K562 (cell line): ENCODE data around the gene ARL14EP. TPM values are rescaled to one million over a fixed set of nuclear protein-coding genes. Genes with fewer than 3 reads are reported as not detected.

ENCODE experiments used
- ATAC-seq: fragments of 200-7000 bp; cut with Tn5 transposase; 3 replicates; pipeline ENCODE4 v1.9.1; 2020; ENCODE audit warnings: moderate library complexity
- BruUV-seq: library from RNA; stranded (reverse); fragments of 400-500 nt; replicated peaks from 2 replicates; lab custom pipeline; 2021; lab: Mats Ljungman, UMichigan
- CTCF ChIA-PET: fragments of 300-600 bp; formaldehyde crosslinking; extraction: SDS; loops from one replicate; lab custom pipeline; 2021; ENCODE audit warnings: low intra/inter-chr PET ratio; lab: Yijun Ruan, JAX
- POLR2A ChIA-PET: fragments of 300-600, 350-650 bp; sonication (Branson Sonifier 250); formaldehyde crosslinking; extraction: SDS; loops from one replicate; lab custom pipeline; 2021; ENCODE audit warnings: antibody characterized with exemption, inconsistent platforms; lab: Yijun Ruan, JAX
- DNase-seq, 4 experiments: peaks; one replicate each; pipeline versions ENCODE4 v3.0.0 to v3.0.0-alpha.2; 2011 to 2018; ENCODE audit warnings: low spot score in 3 of 4, mixed read lengths in 3 of 4; ENCODE audit errors: extremely low read depth in 1 of 4
- FAIRE-seq: peaks from 2 replicates; lab custom pipeline; 2011; peaks lifted over from hg19 to GRCh38; lab: Jason Lieb, UNC
- H2AFZ ChIP-seq: 2 replicates; pipeline ENCODE4 v1.6.0; 2011; ENCODE audit warnings: low read depth, low read length, control low read depth, inconsistent platforms
- H3K27ac ChIP-seq: fragments of 200-600 bp; 3 replicates; pipeline ENCODE4 v1.8.0; 2011; ENCODE audit warnings: low read depth, mild to moderate bottlenecking, control low read depth, inconsistent platforms, low read length, moderate library complexity, mixed read lengths; ENCODE audit errors: extremely low read depth
- H3K27me3 ChIP-seq, 2 experiments: fragments of 300-600 bp in 1 of 2; 2 replicates in 1 of 2; 3 replicates in 1 of 2; pipeline versions ENCODE4 v1.6.0 to v1.8.0; 2011; ENCODE audit warnings: inconsistent platforms in 2 of 2, low read length in 2 of 2, mild to moderate bottlenecking in 1 of 2, mixed read lengths in 1 of 2, moderate library complexity in 1 of 2; ENCODE audit not compliant: control insufficient read depth in 2 of 2, insufficient read depth in 2 of 2
- H3K36me3 ChIP-seq: fragments of 300-600 bp; 3 replicates; pipeline ENCODE4 v1.8.0; 2011; ENCODE audit warnings: mild to moderate bottlenecking, low read length, inconsistent platforms; ENCODE audit not compliant: control insufficient read depth, insufficient read depth
- H3K4me1 ChIP-seq, 2 experiments: fragments of 200-600 bp in 1 of 2; replicated peaks in 1 of 2; 2 replicates in 1 of 2; 3 replicates in 1 of 2; pipeline versions ENCODE4 v1.5.1 to v1.8.0; 2011; ENCODE audit warnings: inconsistent platforms in 2 of 2, low read length in 2 of 2, mild to moderate bottlenecking in 1 of 2, mixed read lengths in 1 of 2, moderate library complexity in 1 of 2; ENCODE audit not compliant: control insufficient read depth in 2 of 2, insufficient read depth in 2 of 2
- H3K4me2 ChIP-seq: 2 replicates; pipeline ENCODE4 v1.6.1; 2011; ENCODE audit warnings: low read length, control low read depth, inconsistent platforms, mixed read lengths; ENCODE audit not compliant: insufficient read depth
- H3K4me3 ChIP-seq: fragments of 200-600 bp; sonication (generic), shearing (Covaris generic); 2 replicates; pipeline ENCODE4 v1.5.1; 2016; ENCODE audit warnings: control low read depth, inconsistent platforms
- H3K79me2 ChIP-seq: fragments of 200-600 bp; 3 replicates; pipeline ENCODE4 v1.8.0; 2011; ENCODE audit warnings: low read length, inconsistent platforms; ENCODE audit not compliant: control insufficient read depth, insufficient read depth
- H3K9ac ChIP-seq, 2 experiments: 2 replicates each; pipeline versions ENCODE4 v1.6.0 to v1.6.1; 2011; ENCODE audit warnings: low read depth in 2 of 2, low read length in 2 of 2, control low read depth in 1 of 2, inconsistent platforms in 1 of 2, mild to moderate bottlenecking in 1 of 2, mixed read lengths in 1 of 2; ENCODE audit not compliant: insufficient read depth in 1 of 2
- H3K9me1 ChIP-seq: one replicate; pipeline ENCODE4 v1.6.0; 2011; ENCODE audit warnings: inconsistent platforms, mild to moderate bottlenecking, low read length, moderate library complexity; ENCODE audit not compliant: control insufficient read depth, insufficient read depth
- H3K9me3 ChIP-seq: replicated peaks from 2 replicates; pipeline ENCODE4 v1.5.1; 2011; ENCODE audit warnings: low read depth, low read length, inconsistent platforms; ENCODE audit not compliant: control insufficient read depth, insufficient read depth
- H4K20me1 ChIP-seq: replicated peaks from 2 replicates; pipeline ENCODE4 v1.6.1; 2011; ENCODE audit warnings: low read length, inconsistent platforms, mixed read lengths; ENCODE audit not compliant: control insufficient read depth, insufficient read depth
- CBX1 ChIP-seq: sonication (generic); IDR thresholded peaks from 2 replicates; pipeline ENCODE4 v1.6.1; 2016; ENCODE audit warnings: antibody characterized with exemption, low read depth, mild to moderate bottlenecking
- KLF13 ChIP-seq: fragments of 450-650 bp; IDR thresholded peaks from 2 replicates; pipeline ENCODE4 v1.6.1; 2016; ENCODE audit warnings: missing genetic modification characterization, low read depth, mild to moderate bottlenecking, missing compliant biosample characterization, moderate library complexity, borderline replicate concordance
- MEF2A ChIP-seq: IDR thresholded peaks from 2 replicates; pipeline ENCODE4 v1.6.1; 2011; ENCODE audit warnings: low read depth, mild to moderate bottlenecking, low read length, moderate library complexity; ENCODE audit not compliant: control insufficient read depth
- RBFOX2 ChIP-seq: fragments of 200-400 bp; formaldehyde crosslinking; IDR thresholded peaks from 2 replicates; pipeline ENCODE4 v1.6.1; 2017; ENCODE audit warnings: low read depth, mild to moderate bottlenecking, low read length, moderate library complexity
- RHOXF2B ChIP-seq: fragments of 250-450 bp; sonication (Bioruptor Pico); conservative IDR thresholded peaks from 2 replicates; pipeline ENCODE4 v1.5.1; 2021
- TAF1 ChIP-seq: IDR thresholded peaks from 2 replicates; pipeline ENCODE4 v1.6.1; 2011; ENCODE audit warnings: mild to moderate bottlenecking, low read length, moderate library complexity; ENCODE audit not compliant: insufficient read depth, control insufficient read depth, severe bottlenecking; ENCODE audit errors: extremely low read depth
- TBL1XR1 ChIP-seq, 2 experiments: IDR thresholded peaks; 2 replicates each; pipeline ENCODE4 v1.6.1; 2012; ENCODE audit warnings: improper control_type of control experiment in 2 of 2, low read length in 2 of 2, mild to moderate bottlenecking in 1 of 2
- ZNF589 ChIP-seq: fragments of 200-800 bp; sonication (Bioruptor generic); IDR thresholded peaks from 2 replicates; pipeline ENCODE4 v1.6.1; 2016; ENCODE audit warnings: low read depth, missing genetic modification characterization, missing compliant biosample characterization
- WGBS: fragments of 100-300 bp; shearing (Covaris generic); methylation state at CpG from one replicate; pipeline ENCODE4 v1.1.6; 2016; ENCODE audit warnings: low coverage, mixed read lengths; ENCODE audit not compliant: insufficient coverage; ENCODE audit errors: missing lambda C conversion rate; 5-methylcytosine and 5-hydroxymethylcytosine counted together
- in situ Hi-C: fragments of 300-500 bp; cut with MboI; formaldehyde crosslinking; loops from 4 replicates; pipeline ENCODE4 v1.15.0; 2018; ENCODE audit warnings: inconsistent platforms, mixed read lengths
- intact Hi-C: fragments of 100-400 bp; cut with micrococcal nuclease; formaldehyde crosslinking; loops from 2 replicates; pipeline ENCODE4 v1.14.2; 2022
- polyA plus RNA-seq, 8 experiments: library from polyadenylated mRNA; depleted of rRNA in 4 of 8; stranded (reverse) in 5 of 8; unstranded in 3 of 8; fragments of >200 nt; fragmentation: Nextera tagmentation in 2 of 8; fragmentation: Illumina TruSeq in 1 of 8; extraction: Ambion mirVana in 2 of 8; extraction: Trizol in 1 of 8; gene quantifications; 2 replicates each; pipeline versions ENCODE4 v1.2.1 to v1.2.3, GENCODE V29; 2011 to 2014; ENCODE audit warnings: inconsistent platforms in 1 of 8, missing spikeins in 1 of 8
- total RNA-seq, 7 experiments: library from RNA; depleted of rRNA in 6 of 7; stranded (reverse); fragments of >200 nt in 6 of 7; fragmentation: Illumina TruSeq in 2 of 7; extraction: Trizol in 2 of 7; gene quantifications; 2 replicates each; pipeline versions ENCODE4 v1.2.1 to v1.2.3, GENCODE V29; 2011 to 2021; ENCODE audit warnings: low replicate concordance in 1 of 7
- TF ChIP-seq, protein P1 (sequence below), 2 experiments: fragments of 450-650 bp; conservative IDR thresholded peaks; 2 replicates each; pipeline ENCODE4 v1.6.1; 2017; ENCODE audit warnings: mild to moderate bottlenecking in 2 of 2, moderate library complexity in 2 of 2
- TF ChIP-seq, protein P2 (sequence below): fragments of 250-450 bp; sonication (Bioruptor Pico); IDR thresholded peaks from 2 replicates; pipeline ENCODE4 v1.4.0; 2020
- TF ChIP-seq, protein P3 (sequence below): fragments of 200-800 bp; sonication (Bioruptor generic); IDR thresholded peaks from 2 replicates; pipeline ENCODE4 v1.6.1; 2017; ENCODE audit warnings: missing genetic modification characterization, missing compliant biosample characterization

The ARL14EP gene
- total and polyA plus RNA-seq, 9 of the 15 experiments (the other 6 are each of a cell fraction or from before 2014, with no cell fraction given): 11.4 to 42.7 (median 25.9) TPM

DNA sequence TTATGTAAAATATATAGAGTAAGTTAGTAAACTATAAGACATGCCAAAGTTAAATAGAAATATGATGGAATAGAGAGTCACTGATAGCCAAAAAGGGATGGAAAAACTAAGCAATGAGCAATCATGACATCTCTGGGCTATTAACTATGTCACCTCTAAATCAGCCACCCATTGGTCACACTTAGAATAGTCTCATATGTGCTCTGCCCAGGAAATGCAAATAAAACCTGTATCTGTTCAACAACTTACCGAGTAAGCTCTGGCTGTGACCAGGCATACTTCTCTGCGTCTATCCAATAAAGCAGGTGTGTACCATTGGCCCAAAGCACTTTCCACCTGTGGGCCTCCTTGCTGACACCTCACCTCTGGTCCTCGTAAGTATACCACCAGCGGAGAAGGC lies 1.6 kb upstream of the ARL14EP start (continued):
- TF ChIP-seq, protein P1, sequence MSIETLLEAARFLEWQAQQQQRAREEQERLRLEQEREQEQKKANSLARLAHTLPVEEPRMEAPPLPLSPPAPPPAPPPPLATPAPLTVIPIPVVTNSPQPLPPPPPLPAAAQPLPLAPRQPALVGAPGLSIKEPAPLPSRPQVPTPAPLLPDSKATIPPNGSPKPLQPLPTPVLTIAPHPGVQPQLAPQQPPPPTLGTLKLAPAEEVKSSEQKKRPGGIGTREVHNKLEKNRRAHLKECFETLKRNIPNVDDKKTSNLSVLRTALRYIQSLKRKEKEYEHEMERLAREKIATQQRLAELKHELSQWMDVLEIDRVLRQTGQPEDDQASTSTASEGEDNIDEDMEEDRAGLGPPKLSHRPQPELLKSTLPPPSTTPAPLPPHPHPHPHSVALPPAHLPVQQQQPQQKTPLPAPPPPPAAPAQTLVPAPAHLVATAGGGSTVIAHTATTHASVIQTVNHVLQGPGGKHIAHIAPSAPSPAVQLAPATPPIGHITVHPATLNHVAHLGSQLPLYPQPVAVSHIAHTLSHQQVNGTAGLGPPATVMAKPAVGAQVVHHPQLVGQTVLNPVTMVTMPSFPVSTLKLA (conservative IDR thresholded peaks at IDR 0.05): no peak
- no peak for TF ChIP-seq MEF2A
- TF ChIP-seq TAF1: no peak
- TF ChIP-seq TBL1XR1 (IDR thresholded peaks at IDR 0.05; ENCODE audit: low read length in 2 of 2): no peak
- TF ChIP-seq RBFOX2: no peak
- TF ChIP-seq CBX1: no peak
- no peak for TF ChIP-seq RHOXF2B (CRISPR knock-in tag)
- TF ChIP-seq, all 486 proteins: peak for 0

DNA sequence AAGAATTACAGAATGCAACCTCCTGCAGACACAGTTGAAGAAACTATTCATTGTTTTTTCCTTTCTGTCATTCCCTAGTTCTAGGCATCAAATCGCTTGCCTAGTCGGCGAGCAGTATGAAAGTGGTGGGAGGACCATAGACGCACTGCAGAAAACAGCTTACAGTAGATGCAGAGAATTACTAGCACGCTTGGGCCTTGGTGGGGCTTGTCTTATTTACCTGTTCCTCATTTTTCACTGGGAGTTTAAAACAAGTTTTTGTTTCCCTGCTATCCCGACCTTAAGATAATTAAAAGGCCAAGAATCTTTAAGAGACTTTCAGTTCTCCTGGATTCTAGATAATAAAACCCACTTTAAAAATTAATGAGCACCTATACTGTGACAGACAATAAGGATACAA lies 713 bp upstream of the ARL14EP start:
- Histone ChIP-seq H3K4me1 (peaks cover 5 to 9% of the 10 kb centered on the region in 2 experiments; a peak in 3 of 5 replicates), H3K27ac (no peak overlapping the region), H2AFZ (peak overlapping the region; percentile 89), H3K9me1 (no peaks in the 10 kb centered on the region), H3K4me2 (peak overlapping the region; percentile 96), H3K27me3 (no peaks in the 10 kb centered on the region), H3K9ac (no peak overlapping the region), H3K36me3 (peaks cover 23% of the 10 kb centered on the region), H3K4me3 (0 out of 2 replicates have a peak overlapping the region, but pooled peaks have one; percentile 73), H3K9me3 (no peaks in the 10 kb centered on the region), H4K20me1 (no peaks in the 10 kb centered on the region), H3K79me2 (peaks cover 43% of the 10 kb centered on the region)
- in situ Hi-C loops (no loop called here), intact Hi-C loops (loop anchor here (10.0 kb wide), 1 partner anchor 177 kb away; no protein-coding TSS in a partner anchor)
- DNase-seq: no peak
- no peak for ATAC-seq
- TF ChIP-seq ZNF589 (CRISPR knock-in tag) (peak; percentile 32; the same call in 1 of the 2 replicates), KLF13 (tag) (no peak)
- TF ChIP-seq, protein P2, sequence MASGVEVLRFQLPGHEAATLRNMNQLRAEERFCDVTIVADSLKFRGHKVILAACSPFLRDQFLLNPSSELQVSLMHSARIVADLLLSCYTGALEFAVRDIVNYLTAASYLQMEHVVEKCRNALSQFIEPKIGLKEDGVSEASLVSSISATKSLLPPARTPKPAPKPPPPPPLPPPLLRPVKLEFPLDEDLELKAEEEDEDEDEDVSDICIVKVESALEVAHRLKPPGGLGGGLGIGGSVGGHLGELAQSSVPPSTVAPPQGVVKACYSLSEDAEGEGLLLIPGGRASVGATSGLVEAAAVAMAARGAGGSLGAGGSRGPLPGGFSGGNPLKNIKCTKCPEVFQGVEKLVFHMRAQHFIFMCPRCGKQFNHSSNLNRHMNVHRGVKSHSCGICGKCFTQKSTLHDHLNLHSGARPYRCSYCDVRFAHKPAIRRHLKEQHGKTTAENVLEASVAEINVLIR (CRISPR knock-in tag): no peak
- TF ChIP-seq, protein P3, sequence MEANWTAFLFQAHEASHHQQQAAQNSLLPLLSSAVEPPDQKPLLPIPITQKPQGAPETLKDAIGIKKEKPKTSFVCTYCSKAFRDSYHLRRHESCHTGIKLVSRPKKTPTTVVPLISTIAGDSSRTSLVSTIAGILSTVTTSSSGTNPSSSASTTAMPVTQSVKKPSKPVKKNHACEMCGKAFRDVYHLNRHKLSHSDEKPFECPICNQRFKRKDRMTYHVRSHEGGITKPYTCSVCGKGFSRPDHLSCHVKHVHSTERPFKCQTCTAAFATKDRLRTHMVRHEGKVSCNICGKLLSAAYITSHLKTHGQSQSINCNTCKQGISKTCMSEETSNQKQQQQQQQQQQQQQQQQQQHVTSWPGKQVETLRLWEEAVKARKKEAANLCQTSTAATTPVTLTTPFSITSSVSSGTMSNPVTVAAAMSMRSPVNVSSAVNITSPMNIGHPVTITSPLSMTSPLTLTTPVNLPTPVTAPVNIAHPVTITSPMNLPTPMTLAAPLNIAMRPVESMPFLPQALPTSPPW (CRISPR knock-in tag): no peak
- ChIA-PET CTCF (no interaction called here), POLR2A (interaction anchor here (1.0 to 1.3 kb wide), 3 partner anchors 12 to 1679 kb away, joined by 3 to 7 read pairs (median 4); no protein-coding TSS in a partner anchor)
- 88% methylated on average over 5 of the region's 6 CpGs for WGBS
- no TSS peak for BruUV-seq
- FAIRE-seq: no peak
